ENCODE data around the gene IL17A.

Gene IL17A

DNA sequence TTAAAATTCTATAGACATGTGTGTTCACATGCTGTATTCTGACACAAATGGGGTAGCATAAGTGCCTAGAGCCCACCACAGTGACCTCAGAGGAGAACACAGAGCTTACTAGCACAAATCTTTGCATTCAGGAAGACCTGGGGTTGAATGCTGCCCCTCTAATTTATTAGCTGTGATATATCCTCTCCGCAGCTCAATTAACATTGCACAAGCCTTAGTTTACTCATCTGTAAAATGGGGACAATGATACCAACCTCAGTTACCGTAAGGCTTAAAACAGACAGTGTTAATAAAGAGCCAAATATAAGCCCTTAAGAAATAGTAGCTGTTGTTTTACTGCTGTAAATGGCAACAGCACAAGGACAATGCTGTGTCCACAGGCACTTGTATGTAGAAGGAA is 36.2 kb upstream of the IL17A start:
- WGBS, 2 experiments (ENCODE audit: insufficient coverage in 2 of 2), result 80 to 100% methylated on average over 1 of the region's 2 CpGs
- Histone ChIP-seq H3K36me3 (ENCODE audit: control insufficient read depth, insufficient read depth, low read length) (no peaks in the 10 kb centered on the region), H3K4me1 (ENCODE audit: control insufficient read depth, insufficient read depth, low read length, poor library complexity, severe bottlenecking) (no peaks in the 10 kb centered on the region), H3K27ac (ENCODE audit: low read depth, low read length, severe bottlenecking) (no peak overlapping the region), H3K9me3 (ENCODE audit: control insufficient read depth, low read length) (no peaks in the 10 kb centered on the region), H3K4me3 (ENCODE audit: extremely low read depth, insufficient read depth, low read length, poor library complexity, severe bottlenecking) (no peak overlapping the region)

DNA sequence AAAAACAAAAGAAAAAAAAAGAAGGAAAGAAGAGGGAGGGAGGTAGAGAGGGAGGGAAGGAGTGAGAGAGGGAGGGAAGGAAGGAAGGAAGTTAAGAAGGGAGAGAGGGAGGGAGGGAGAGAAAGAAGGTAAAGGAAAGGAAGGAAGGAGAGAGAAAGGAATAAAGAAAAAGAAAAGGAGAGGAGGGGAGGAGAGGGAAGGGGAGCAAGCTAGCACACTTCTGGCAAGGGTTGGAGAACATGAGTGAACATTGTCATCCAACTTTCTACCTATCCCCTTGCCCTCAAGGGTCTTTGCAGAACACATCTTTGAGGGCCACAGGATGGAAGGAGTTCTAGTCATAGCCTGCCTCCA is 34.1 kb upstream of the IL17A start:
- Histone ChIP-seq H3K4me1 (ENCODE audit: control insufficient read depth, insufficient read depth, low read length, poor library complexity, severe bottlenecking) (peaks cover 3% of the 10 kb centered on the region), H3K4me3 (ENCODE audit: extremely low read depth, insufficient read depth, low read length, poor library complexity, severe bottlenecking) (no peak overlapping the region), H3K27ac (ENCODE audit: low read depth, low read length, severe bottlenecking) (no peak overlapping the region), H3K9me3 (ENCODE audit: control insufficient read depth, low read length) (no peaks in the 10 kb centered on the region), H3K36me3 (ENCODE audit: control insufficient read depth, insufficient read depth, low read length) (no peaks in the 10 kb centered on the region)

DNA sequence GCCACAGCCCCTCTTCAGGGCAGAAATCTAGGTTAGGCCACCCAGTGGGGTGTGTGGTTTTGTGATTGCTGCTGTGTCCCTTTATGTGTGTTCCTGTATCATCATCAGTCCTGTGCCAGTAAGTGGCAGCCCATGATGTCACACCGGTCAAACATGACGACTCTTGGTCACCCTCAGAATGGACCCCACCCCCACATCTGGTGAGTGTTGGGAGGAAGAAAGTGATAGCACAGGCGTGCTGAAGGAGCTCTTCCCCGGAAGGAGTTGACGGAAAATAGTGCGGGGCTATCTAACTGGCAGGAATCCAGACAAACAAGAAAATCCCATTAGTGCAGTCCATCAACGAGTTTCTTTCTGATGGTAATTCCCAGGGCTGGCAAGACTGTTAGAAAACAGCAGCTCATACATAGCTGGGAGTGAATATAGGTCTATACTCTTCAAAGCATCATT is 33.4 kb upstream of the IL17A start:
- WGBS, 2 experiments (ENCODE audit: insufficient coverage in 2 of 2), result 60 to 96% methylated on average over 1 to 4 of the region's 7 CpGs

DNA sequence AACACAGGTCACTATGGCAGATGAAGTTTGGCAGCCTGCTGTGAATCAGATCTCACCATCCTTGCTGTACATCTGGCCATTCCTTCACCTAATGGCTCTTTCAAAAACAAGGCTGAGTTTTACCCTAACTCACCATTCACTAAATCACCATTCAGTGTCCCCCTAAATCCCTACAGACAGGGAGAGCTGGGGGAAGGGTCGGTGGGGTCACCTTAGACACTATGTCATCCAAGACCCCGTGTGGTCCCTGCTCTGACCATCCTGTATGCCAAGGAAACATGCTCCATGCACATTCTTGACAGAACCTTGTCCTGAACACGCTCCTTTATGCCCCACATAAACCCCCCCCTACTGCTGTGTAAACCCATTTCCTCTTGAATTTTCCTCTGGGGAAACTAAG is 31.8 kb upstream of the IL17A start:
- Histone ChIP-seq H3K4me3 (ENCODE audit: extremely low read depth, insufficient read depth, low read length, poor library complexity, severe bottlenecking) (no peak overlapping the region), H3K4me1 (ENCODE audit: control insufficient read depth, insufficient read depth, low read length, poor library complexity, severe bottlenecking) (peaks cover 3% of the 10 kb centered on the region), H3K27ac (ENCODE audit: low read depth, low read length, severe bottlenecking) (no peak overlapping the region), H3K9me3 (ENCODE audit: control insufficient read depth, low read length) (no peaks in the 10 kb centered on the region), H3K36me3 (ENCODE audit: control insufficient read depth, insufficient read depth, low read length) (no peaks in the 10 kb centered on the region)
- WGBS, 2 experiments (ENCODE audit: insufficient coverage in 2 of 2), result 89 to 93% methylated on average over 3 of the region's 3 CpGs

More for the DNA sequence above, 33.4 kb upstream of the IL17A start:
- no peaks in the 10 kb centered on the region for H3K9me3 ChIP-seq (ENCODE audit: control insufficient read depth, low read length)
- H3K27ac ChIP-seq (ENCODE audit: low read depth, low read length, severe bottlenecking), result no peak overlapping the region
- H3K36me3 ChIP-seq (ENCODE audit: control insufficient read depth, insufficient read depth, low read length), result no peaks in the 10 kb centered on the region
- no peak overlapping the region for H3K4me3 ChIP-seq (ENCODE audit: extremely low read depth, insufficient read depth, low read length, poor library complexity, severe bottlenecking)
- H3K4me1 ChIP-seq (ENCODE audit: control insufficient read depth, insufficient read depth, low read length, poor library complexity, severe bottlenecking), result peaks cover 3% of the 10 kb centered on the region

DNA sequence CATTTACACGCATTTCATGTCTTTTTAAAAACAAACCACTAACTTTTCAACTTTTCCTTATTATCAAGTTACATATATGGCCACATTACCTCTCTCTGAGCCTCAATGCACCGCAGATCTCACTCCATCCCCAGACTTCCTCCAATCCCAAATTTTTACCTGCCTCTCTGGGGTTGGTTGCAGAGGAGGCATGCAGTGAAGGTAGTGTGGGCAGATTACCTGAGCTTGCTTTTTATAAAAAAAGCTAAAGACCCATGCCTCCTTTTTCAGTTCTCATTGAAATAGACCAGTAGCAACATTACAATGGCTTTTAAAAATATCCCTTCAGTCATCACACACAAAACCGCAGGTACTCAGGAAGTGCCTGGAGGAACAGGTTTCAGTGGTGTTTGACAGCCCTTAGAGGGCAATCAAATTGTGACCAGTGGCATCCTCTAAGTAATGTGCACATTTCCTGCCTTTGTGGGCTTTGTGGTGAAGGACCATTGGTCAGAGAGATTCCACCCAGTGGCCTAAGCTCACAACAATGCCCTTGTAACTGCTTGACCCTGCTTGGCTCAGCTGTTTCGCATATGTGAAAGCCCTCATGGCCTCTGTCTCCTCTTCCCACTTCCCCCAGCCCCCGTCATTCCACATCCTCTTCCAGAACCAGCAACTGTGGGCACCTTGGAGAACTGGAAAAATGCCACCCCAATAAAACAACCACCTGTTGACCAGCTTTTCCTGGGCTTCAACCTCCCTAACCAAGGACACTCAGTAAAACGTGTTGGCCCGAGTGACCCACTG is 30.2 kb upstream of the IL17A start:
- Histone ChIP-seq H3K9me3 (ENCODE audit: control insufficient read depth, low read length) (peaks cover 3% of the 10 kb centered on the region), H3K36me3 (ENCODE audit: control insufficient read depth, insufficient read depth, low read length) (no peaks in the 10 kb centered on the region), H3K4me1 (ENCODE audit: control insufficient read depth, insufficient read depth, low read length, poor library complexity, severe bottlenecking) (peaks cover 3% of the 10 kb centered on the region), H3K27ac (ENCODE audit: low read depth, low read length, severe bottlenecking) (no peak overlapping the region), H3K4me3 (ENCODE audit: extremely low read depth, insufficient read depth, low read length, poor library complexity, severe bottlenecking) (no peak overlapping the region)
- 73 to 79% methylated on average over 6 of the region's 7 CpGs for WGBS, 2 experiments (ENCODE audit: insufficient coverage in 2 of 2)

DNA sequence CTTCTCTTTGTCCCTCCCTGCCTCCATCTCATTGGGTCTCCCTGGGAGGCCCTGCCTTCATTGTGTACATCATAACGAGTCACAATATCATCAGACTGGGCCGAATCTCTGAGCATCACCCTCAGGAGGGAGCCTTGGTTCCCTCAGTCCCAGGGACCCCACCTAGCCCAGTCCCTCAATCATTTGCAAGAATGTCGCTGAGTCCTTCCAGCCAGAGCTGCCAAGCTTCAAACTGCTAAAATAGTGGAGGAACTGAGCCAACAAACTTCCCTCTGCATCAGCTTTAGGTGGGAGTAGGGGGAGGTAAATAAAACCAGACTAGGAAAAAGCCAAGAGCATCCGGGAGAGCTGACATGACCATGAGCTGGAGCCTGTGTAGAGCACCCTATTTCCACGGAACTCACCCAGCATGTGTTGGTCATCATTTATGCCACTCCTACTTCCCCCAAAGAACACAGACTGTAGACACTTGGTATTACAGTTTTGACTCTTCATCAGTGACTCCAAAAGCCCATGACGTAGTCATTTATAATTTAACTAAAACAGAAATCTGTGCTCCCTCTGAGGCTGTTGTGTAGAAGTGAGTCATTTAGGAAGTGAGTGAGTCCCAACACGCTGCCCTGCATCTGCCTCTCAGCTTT is 28.8 kb upstream of the IL17A start:
- H3K9me3 ChIP-seq (ENCODE audit: control insufficient read depth, low read length), result peaks cover 3% of the 10 kb centered on the region
- H3K27ac ChIP-seq (ENCODE audit: low read depth, low read length, severe bottlenecking), result no peak overlapping the region
- H3K4me1 ChIP-seq (ENCODE audit: control insufficient read depth, insufficient read depth, low read length, poor library complexity, severe bottlenecking), result peaks cover 3% of the 10 kb centered on the region
- no peak overlapping the region for H3K4me3 ChIP-seq (ENCODE audit: extremely low read depth, insufficient read depth, low read length, poor library complexity, severe bottlenecking)
- H3K36me3 ChIP-seq (ENCODE audit: control insufficient read depth, insufficient read depth, low read length), result no peaks in the 10 kb centered on the region
- 70 to 80% methylated on average over 2 to 4 of the region's 7 CpGs for WGBS, 2 experiments (ENCODE audit: insufficient coverage in 2 of 2)

DNA sequence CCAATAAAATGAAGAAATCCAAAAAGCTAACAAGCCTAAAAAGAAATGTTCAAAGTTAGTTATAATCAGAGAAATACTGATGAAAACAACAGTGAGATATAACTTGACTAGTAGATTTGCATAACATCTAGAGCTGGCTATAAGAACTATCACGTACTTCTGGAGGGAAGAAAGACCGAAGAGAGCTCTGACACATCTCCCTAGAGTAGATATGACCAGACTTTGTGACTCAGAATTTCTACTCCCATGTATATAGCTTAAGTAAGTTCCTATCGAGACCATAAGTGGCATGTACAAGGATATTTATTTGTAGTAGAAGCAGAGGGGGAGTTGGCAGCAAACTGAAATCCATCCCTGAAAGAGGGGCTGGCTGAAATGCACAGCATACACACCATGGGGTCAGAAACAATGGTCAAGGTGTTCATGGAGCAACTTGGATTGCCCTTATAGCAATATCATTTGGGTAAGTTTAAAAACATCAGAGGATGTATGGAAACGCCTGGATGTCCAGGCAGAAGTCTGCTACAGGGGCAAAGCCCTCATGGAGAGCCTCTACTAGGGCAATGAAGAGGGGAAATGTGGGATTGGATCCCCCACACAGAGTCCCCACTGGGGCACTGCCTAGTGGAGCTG is 25.6 kb upstream of the IL17A start:
- Histone ChIP-seq H3K36me3 (ENCODE audit: control insufficient read depth, insufficient read depth, low read length) (no peaks in the 10 kb centered on the region), H3K4me3 (ENCODE audit: extremely low read depth, insufficient read depth, low read length, poor library complexity, severe bottlenecking) (no peak overlapping the region), H3K4me1 (ENCODE audit: control insufficient read depth, insufficient read depth, low read length, poor library complexity, severe bottlenecking) (peaks cover 3% of the 10 kb centered on the region), H3K27ac (ENCODE audit: low read depth, low read length, severe bottlenecking) (no peak overlapping the region), H3K9me3 (ENCODE audit: control insufficient read depth, low read length) (peaks cover 3% of the 10 kb centered on the region)
- 88 to 100% methylated on average over 2 to 3 of the region's 4 CpGs for WGBS, 2 experiments (ENCODE audit: insufficient coverage in 2 of 2)

DNA sequence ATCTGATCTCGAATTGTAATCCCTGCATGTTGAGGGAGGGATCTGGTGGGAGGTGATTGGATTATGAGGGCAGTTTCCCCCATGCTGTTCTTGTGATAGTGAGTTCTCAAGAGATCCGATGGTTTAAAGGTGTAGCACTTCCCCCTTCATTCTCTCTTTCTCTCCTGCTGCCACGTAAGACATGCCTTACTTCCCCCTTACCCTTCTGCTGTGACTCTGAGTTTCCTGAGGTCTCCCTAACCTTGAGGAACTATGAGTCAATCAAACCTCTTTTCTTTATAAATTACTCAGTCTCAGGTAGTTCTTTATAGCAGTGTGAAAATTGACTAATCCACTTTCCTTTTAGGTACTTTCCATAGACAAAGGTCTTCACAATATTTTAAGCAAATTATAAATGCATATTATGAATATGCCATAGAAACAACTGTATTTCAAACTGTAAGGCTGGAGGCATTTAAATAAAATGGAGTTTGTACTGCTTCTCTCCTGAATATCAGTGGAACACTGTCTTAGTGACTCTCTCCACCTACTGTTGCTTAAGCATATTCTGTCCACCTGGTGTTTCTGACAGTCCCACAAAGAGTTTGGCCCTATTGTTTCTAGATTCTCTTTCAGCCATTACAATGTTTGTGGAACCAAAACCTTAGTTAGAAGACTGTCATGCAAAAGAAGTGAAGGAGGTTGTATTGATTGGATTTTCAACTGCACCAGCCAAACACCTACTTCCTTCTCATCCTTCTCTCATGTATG is 24.3 kb upstream of the IL17A start:
- WGBS, 2 experiments (ENCODE audit: insufficient coverage in 2 of 2), result 94% methylated on average over 2 of the region's 3 CpGs; no CpG with 5 or more reads in 1 of the 2 experiments
- H3K36me3 ChIP-seq (ENCODE audit: control insufficient read depth, insufficient read depth, low read length), result no peaks in the 10 kb centered on the region
- H3K4me1 ChIP-seq (ENCODE audit: control insufficient read depth, insufficient read depth, low read length, poor library complexity, severe bottlenecking), result no peaks in the 10 kb centered on the region
- H3K9me3 ChIP-seq (ENCODE audit: control insufficient read depth, low read length), result peaks cover 3% of the 10 kb centered on the region
- H3K4me3 ChIP-seq (ENCODE audit: extremely low read depth, insufficient read depth, low read length, poor library complexity, severe bottlenecking), result no peak overlapping the region
- H3K27ac ChIP-seq (ENCODE audit: low read depth, low read length, severe bottlenecking), result no peak overlapping the region

DNA sequence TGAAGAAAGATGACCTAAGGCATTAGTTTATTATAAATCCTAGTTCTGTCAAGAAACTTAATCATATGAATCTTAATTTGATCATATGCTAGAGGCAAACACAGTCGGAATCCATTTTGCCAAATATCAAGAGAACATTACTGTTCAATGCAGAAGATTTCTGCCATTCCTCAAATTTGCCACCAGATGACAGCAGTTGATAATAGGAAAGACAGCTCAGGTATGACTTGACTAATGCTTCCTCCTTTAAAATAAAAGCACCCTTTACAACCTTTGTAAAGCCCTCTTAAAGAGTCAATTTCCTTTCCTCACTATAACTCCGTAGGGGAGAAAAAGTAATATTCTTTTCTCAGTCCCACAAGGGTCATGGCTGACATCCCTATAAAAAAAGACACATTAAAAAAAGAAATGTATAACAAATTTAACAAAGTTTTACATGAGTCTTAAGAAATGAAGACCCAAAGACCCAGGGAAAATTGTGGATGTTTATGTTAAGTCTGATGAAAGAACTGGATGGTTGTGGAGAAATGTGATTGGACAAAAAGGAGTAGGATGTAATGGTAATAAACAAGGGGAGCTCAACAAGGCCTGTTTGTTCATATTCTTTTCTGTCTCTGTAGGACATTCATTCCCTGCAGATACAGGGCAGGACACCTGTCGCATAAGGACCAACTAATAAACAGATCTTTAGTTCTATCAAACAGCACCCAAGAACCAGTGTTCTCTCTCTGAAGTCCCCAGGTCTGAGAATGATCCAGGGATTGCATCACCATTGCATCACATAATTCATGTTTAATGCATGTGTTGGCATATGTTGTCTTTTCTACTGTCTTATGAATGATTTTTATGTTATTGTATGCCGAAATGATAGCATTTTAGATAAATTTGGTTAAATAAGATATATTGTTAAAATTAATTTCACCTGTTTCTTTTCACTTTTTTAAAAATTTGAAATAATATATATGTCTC is 23.0 kb upstream of the IL17A start:
- 80 to 83% methylated on average over 1 of the region's 4 CpGs for whole genome bisulfite sequencing, 2 experiments (ENCODE audit: insufficient coverage in 2 of 2)
- H3K27ac ChIP-seq (ENCODE audit: low read depth, low read length, severe bottlenecking), result no peak overlapping the region
- no peak overlapping the region for H3K4me3 ChIP-seq (ENCODE audit: extremely low read depth, insufficient read depth, low read length, poor library complexity, severe bottlenecking)
- H3K9me3 ChIP-seq (ENCODE audit: control insufficient read depth, low read length), result peaks cover 3% of the 10 kb centered on the region
- H3K4me1 ChIP-seq (ENCODE audit: control insufficient read depth, insufficient read depth, low read length, poor library complexity, severe bottlenecking), result no peaks in the 10 kb centered on the region
- no peaks in the 10 kb centered on the region for H3K36me3 ChIP-seq (ENCODE audit: control insufficient read depth, insufficient read depth, low read length)

Data from mesodermal cell (in vitro differentiated cells).